A549 (cell line): ENCODE results near the gene FKBP8. TPM values are rescaled to one million over a fixed set of nuclear protein-coding genes. Genes with fewer than 3 reads are reported as not detected.

ENCODE experiments used
- ATAC-seq, 2 experiments: fragments of 200-7000 bp in 1 of 2; fragments of >200 bp in 1 of 2; cut with Nextera tagmentation in 1 of 2; cut with Tn5 transposase in 1 of 2; 3 replicates each; pipeline versions ENCODE4 v1.8.0 to v1.9.1; 2018 to 2020; ENCODE audit warnings: mild to moderate bottlenecking in 1 of 2, moderate library complexity in 1 of 2
- CTCF ChIA-PET: fragments of 300-600 bp; sonication (Branson Sonifier 250); formaldehyde crosslinking; extraction: SDS; loops from one replicate; lab custom pipeline; 2021; ENCODE audit warnings: antibody characterized with exemption, inconsistent platforms; lab: Yijun Ruan, JAX
- POLR2A ChIA-PET: fragments of 350-600 bp; formaldehyde crosslinking; extraction: SDS; loops from one replicate; lab custom pipeline; 2021; ENCODE audit warnings: antibody characterized with exemption, inconsistent platforms; lab: Yijun Ruan, JAX
- DNase-seq, 2 experiments: peaks; one replicate each; pipeline versions ENCODE4 v3.0.0 to v3.0.0-alpha.2; 2011 to 2016; ENCODE audit warnings: low read depth in 1 of 2, low spot score in 1 of 2
- FAIRE-seq: peaks from 2 replicates; lab custom pipeline; 2011; peaks lifted over from hg19 to GRCh38; lab: Jason Lieb, UNC
- H3K27ac ChIP-seq, 2 experiments: fragments of >200 bp; sonication (Bioruptor Twin); formaldehyde crosslinking; 3 replicates each; pipeline ENCODE4 v1.5.1; 2016 to 2017
- H3K4me1 ChIP-seq: fragments of >200 bp; sonication (Bioruptor Twin); formaldehyde crosslinking; 3 replicates; pipeline ENCODE4 v1.6.1; 2016
- H3K4me2 ChIP-seq: fragments of >200 bp; sonication (Bioruptor Twin); formaldehyde crosslinking; 3 replicates; pipeline ENCODE4 v1.6.1; 2016
- H3K4me3 ChIP-seq: fragments of >200 bp; sonication (Bioruptor Twin); formaldehyde crosslinking; 3 replicates; pipeline ENCODE4 v1.5.1; 2016
- H3K9me3 ChIP-seq: fragments of >200 bp; sonication (Bioruptor Twin); formaldehyde crosslinking; 3 replicates; pipeline ENCODE4 v1.6.1; 2016
- CEBPB ChIP-seq, 2 experiments: fragments of >200 bp in 1 of 2; sonication (Bioruptor Twin) in 1 of 2; formaldehyde crosslinking in 1 of 2; IDR thresholded peaks; 2 replicates each; pipeline ENCODE4 v1.6.1; 2012 to 2016
- CHD2 ChIP-seq: fragments of 150-350 bp; IDR thresholded peaks from 2 replicates; pipeline ENCODE4 v1.6.1; 2014; ENCODE audit warnings: low read length; ENCODE audit not compliant: partially characterized antibody
- CHD4 ChIP-seq: fragments of 200-600 bp; sonication (generic); IDR thresholded peaks from 2 replicates; pipeline ENCODE4 v1.6.1; 2016; ENCODE audit warnings: antibody characterized with exemption, mild to moderate bottlenecking, borderline replicate concordance
- ELK1 ChIP-seq: fragments of 150-350 bp; IDR thresholded peaks from 2 replicates; pipeline ENCODE4 v1.6.1; 2014; ENCODE audit warnings: low read depth, mild to moderate bottlenecking, low read length
- GATA3 ChIP-seq: IDR thresholded peaks from 2 replicates; pipeline ENCODE4 v1.6.1; 2012; ENCODE audit warnings: borderline replicate concordance
- HEYL ChIP-seq: fragments of 250-450 bp; sonication (Bioruptor Pico); IDR thresholded peaks from 2 replicates; pipeline ENCODE4 v1.8.0; 2021; ENCODE audit warnings: mild to moderate bottlenecking, moderate library complexity
- HOXB13 ChIP-seq: fragments of 250-450 bp; sonication (Bioruptor Pico); IDR thresholded peaks from 2 replicates; pipeline ENCODE4 v1.5.0; 2020; ENCODE audit warnings: low read depth, mild to moderate bottlenecking, moderate library complexity
- KDM1A ChIP-seq: fragments of 200-600 bp; sonication (generic); IDR thresholded peaks from 2 replicates; pipeline ENCODE4 v1.6.1; 2016; ENCODE audit warnings: low read depth, mild to moderate bottlenecking
- NFE2L2 ChIP-seq: fragments of 150-350 bp; conservative IDR thresholded peaks from 2 replicates; pipeline ENCODE4 v1.6.1; 2014; ENCODE audit warnings: low read length
- RARB ChIP-seq: fragments of 250-450 bp; sonication (Bioruptor Pico); IDR thresholded peaks from 2 replicates; pipeline ENCODE4 v1.8.0; 2021; ENCODE audit warnings: mild to moderate bottlenecking, moderate library complexity
- ZFP36 ChIP-seq: fragments of 450-650 bp; IDR thresholded peaks from 2 replicates; pipeline ENCODE4 v1.6.1; 2014; ENCODE audit warnings: borderline replicate concordance; ENCODE audit not compliant: partially characterized antibody
- ZNF302 ChIP-seq: fragments of 250-450 bp; sonication (Bioruptor Pico); IDR thresholded peaks from 2 replicates; pipeline ENCODE4 v1.9.0; 2021; ENCODE audit warnings: inconsistent platforms, mild to moderate bottlenecking, moderate library complexity
- WGBS: methylation state at CpG from one replicate; pipeline ENCODE4 v1.1.6; 2017; ENCODE audit errors: missing lambda C conversion rate; 5-methylcytosine and 5-hydroxymethylcytosine counted together
- polyA plus RNA-seq, 4 experiments: library from polyadenylated mRNA; depleted of rRNA in 3 of 4; stranded (reverse); fragments of >200 nt; fragmentation: RNase III in 1 of 4; extraction: RNeasy Plus Mini Kit Qiagen cat#74134 plus additional on column Dnase treatment in 1 of 4; gene quantifications; 2 replicates in 3 of 4; 3 replicates in 1 of 4; pipeline ENCODE4 v1.2.3, GENCODE V29; 2011 to 2017

The FKBP8 gene
- polyA plus RNA-seq, 2 of the 4 experiments (the other 2 are of a cell fraction) = 56.1 to 123 TPM

- TF ChIP-seq ZFP36 (no peak), ZNF302 (CRISPR knock-in tag) (no peak), CEBPB (IDR thresholded peaks at IDR 0.05) (no peak), RARB (CRISPR knock-in tag) (no peak), CHD4 (no peak), GATA3 (no peak), CHD2 (no peak), KDM1A (no peak), ELK1 (no peak), NFE2L2 (no peak), HOXB13 (CRISPR knock-in tag) (no peak), HEYL (CRISPR knock-in tag) (no peak)
- DNase-seq (no peak), FAIRE-seq (no peak), ATAC-seq (no peak)
- ChIA-PET POLR2A (no interaction called here), CTCF (interaction anchor here (1.2 to 3.0 kb wide), 2 partner anchors 14 to 39 kb away, joined by 3 to 15 read pairs; partner anchors contain the start of gene ELL)
- Histone ChIP-seq H3K4me1 (peaks cover 52% of the 10 kb centered on the region), H3K27ac (0 out of 6 replicates have a peak overlapping the region, but pooled peaks of 1 of the 2 experiments have one; percentile 1), H3K4me2 (no peak overlapping the region), H3K4me3 (no peak overlapping the region), H3K9me3 (no peaks in the 10 kb centered on the region)
- WGBS = 79% methylated on average over 12 of the region's 12 CpGs
Measured at GRCh38 chr19:18483119-18483890, 60.1 kb downstream of the FKBP8 start.

Other genes with a start within 250 kb of the FKBP8 start
- gene LSM4, start 220.5 kb downstream of the FKBP8 start, polyA plus RNA-seq (2011; rRNA removed) = 106 and 154 TPM in 2 replicates
- gene LSM4, start 220.5 kb downstream of the FKBP8 start, polyA plus RNA-seq (2017; fragmentation: RNase III; extraction: RNeasy Plus Mini Kit Qiagen cat#74134 plus additional on column Dnase treatment) = 169 to 180 TPM (median 171 TPM) in 3 replicates
- 7.1 and 8.6 TPM in 2 replicates for gene PGPEP1, start 203.0 kb downstream of the FKBP8 start, polyA plus RNA-seq (2011; rRNA removed)
- 4.5 to 5.9 TPM (median 5.3 TPM) in 3 replicates for gene PGPEP1, start 203.0 kb downstream of the FKBP8 start, polyA plus RNA-seq (2017; fragmentation: RNase III; extraction: RNeasy Plus Mini Kit Qiagen cat#74134 plus additional on column Dnase treatment)
- gene GDF15, start 157.4 kb downstream of the FKBP8 start, polyA plus RNA-seq (2011; rRNA removed) = 67.8 and 78.5 TPM in 2 replicates
- 53.4 to 58.4 TPM (median 56.9 TPM) in 3 replicates for gene GDF15, start 157.4 kb downstream of the FKBP8 start, polyA plus RNA-seq (2017; fragmentation: RNase III; extraction: RNeasy Plus Mini Kit Qiagen cat#74134 plus additional on column Dnase treatment)
- not detected in 2 replicates for gene LRRC25, start 146.0 kb downstream of the FKBP8 start, polyA plus RNA-seq (2011; rRNA removed)
- gene LRRC25, start 146.0 kb downstream of the FKBP8 start, polyA plus RNA-seq (2017; fragmentation: RNase III; extraction: RNeasy Plus Mini Kit Qiagen cat#74134 plus additional on column Dnase treatment) = not detected in 3 replicates
- gene SSBP4, start 124.2 kb downstream of the FKBP8 start, polyA plus RNA-seq (2011; rRNA removed) = 5.4 and 6.9 TPM in 2 replicates
- 37.8 to 43.2 TPM (median 41.5 TPM) in 3 replicates for gene SSBP4, start 124.2 kb downstream of the FKBP8 start, polyA plus RNA-seq (2017; fragmentation: RNase III; extraction: RNeasy Plus Mini Kit Qiagen cat#74134 plus additional on column Dnase treatment)
- 17.6 and 18.0 TPM in 2 replicates for gene ISYNA1, start 105.4 kb downstream of the FKBP8 start, polyA plus RNA-seq (2011; rRNA removed)
- gene ISYNA1, start 105.4 kb downstream of the FKBP8 start, polyA plus RNA-seq (2017; fragmentation: RNase III; extraction: RNeasy Plus Mini Kit Qiagen cat#74134 plus additional on column Dnase treatment) = 48.5 to 71.0 TPM (median 60.7 TPM) in 3 replicates
- gene ELL, start 21.5 kb downstream of the FKBP8 start, polyA plus RNA-seq (2011; rRNA removed) = 1.1 and 1.6 TPM in 2 replicates
- 3.6 to 3.8 TPM (median 3.7 TPM) in 3 replicates for gene ELL, start 21.5 kb downstream of the FKBP8 start, polyA plus RNA-seq (2017; fragmentation: RNase III; extraction: RNeasy Plus Mini Kit Qiagen cat#74134 plus additional on column Dnase treatment)
- 62.8 and 73.6 TPM in 2 replicates for gene KXD1, start 14.3 kb upstream of the FKBP8 start, polyA plus RNA-seq (2011; rRNA removed)
- 83.9 to 90.6 TPM (median 87.4 TPM) in 3 replicates for gene KXD1, start 14.3 kb upstream of the FKBP8 start, polyA plus RNA-seq (2017; fragmentation: RNase III; extraction: RNeasy Plus Mini Kit Qiagen cat#74134 plus additional on column Dnase treatment)
- 888 and 1,266 TPM in 2 replicates for gene UBA52, start 28.3 kb upstream of the FKBP8 start, polyA plus RNA-seq (2011; rRNA removed)
- 942 to 959 TPM (median 947 TPM) in 3 replicates for gene UBA52, start 28.3 kb upstream of the FKBP8 start, polyA plus RNA-seq (2017; fragmentation: RNase III; extraction: RNeasy Plus Mini Kit Qiagen cat#74134 plus additional on column Dnase treatment)
- gene REX1BD, start 45.2 kb upstream of the FKBP8 start, polyA plus RNA-seq (2011; rRNA removed) = 13.3 and 23.1 TPM in 2 replicates
- gene REX1BD, start 45.2 kb upstream of the FKBP8 start, polyA plus RNA-seq (2017; fragmentation: RNase III; extraction: RNeasy Plus Mini Kit Qiagen cat#74134 plus additional on column Dnase treatment) = 47.3 to 50.3 TPM (median 47.7 TPM) in 3 replicates
- gene CRLF1, start 63.2 kb upstream of the FKBP8 start, polyA plus RNA-seq (2011; rRNA removed) = 0.37 and 1.3 TPM in 2 replicates
- gene CRLF1, start 63.2 kb upstream of the FKBP8 start, polyA plus RNA-seq (2017; fragmentation: RNase III; extraction: RNeasy Plus Mini Kit Qiagen cat#74134 plus additional on column Dnase treatment) = 1.6 to 2.7 TPM (median 2.5 TPM) in 3 replicates
- 0.94 and 2.0 TPM in 2 replicates for gene TMEM59L, start 69.3 kb upstream of the FKBP8 start, polyA plus RNA-seq (2011; rRNA removed)
- 2.8 to 5.0 TPM (median 4.6 TPM) in 3 replicates for gene TMEM59L, start 69.3 kb upstream of the FKBP8 start, polyA plus RNA-seq (2017; fragmentation: RNase III; extraction: RNeasy Plus Mini Kit Qiagen cat#74134 plus additional on column Dnase treatment)
- gene KLHL26, start 93.5 kb upstream of the FKBP8 start, polyA plus RNA-seq (2011; rRNA removed) = 1.1 and 1.8 TPM in 2 replicates
- 2.0 TPM in 3 replicates for gene KLHL26, start 93.5 kb upstream of the FKBP8 start, polyA plus RNA-seq (2017; fragmentation: RNase III; extraction: RNeasy Plus Mini Kit Qiagen cat#74134 plus additional on column Dnase treatment)
- 0.86 and 0.87 TPM in 2 replicates for gene CRTC1, start 140.1 kb upstream of the FKBP8 start, polyA plus RNA-seq (2011; rRNA removed)
- 4.0 to 5.7 TPM (median 4.3 TPM) in 3 replicates for gene CRTC1, start 140.1 kb upstream of the FKBP8 start, polyA plus RNA-seq (2017; fragmentation: RNase III; extraction: RNeasy Plus Mini Kit Qiagen cat#74134 plus additional on column Dnase treatment)
- gene COMP, start 247.7 kb upstream of the FKBP8 start, polyA plus RNA-seq (2011; rRNA removed) = not detected in 2 replicates
- not detected in 3 replicates for gene COMP, start 247.7 kb upstream of the FKBP8 start, polyA plus RNA-seq (2017; fragmentation: RNase III; extraction: RNeasy Plus Mini Kit Qiagen cat#74134 plus additional on column Dnase treatment)